GM12878 (cell line): ENCODE results near the gene EIF6.

Experiments used
- SMARCA5 ChIP-seq: fragments of 450-650 bp; IDR thresholded peaks from 2 replicates; pipeline ENCODE4 v1.6.1; 2017; ENCODE audit warnings: mild to moderate bottlenecking
- TF ChIP-seq, protein P1 (sequence below), 3 experiments: IDR thresholded peaks in 2 of 3; conservative IDR thresholded peaks in 1 of 3; 2 replicates each; pipeline ENCODE4 v1.5.1; 2011; ENCODE audit warnings: low read depth in 3 of 3, low read length in 3 of 3, mild to moderate bottlenecking in 3 of 3, control low read depth in 2 of 3, moderate library complexity in 2 of 3, inconsistent platforms in 1 of 3, mixed read lengths in 1 of 3; ENCODE audit not compliant: control insufficient read depth in 2 of 3, insufficient read depth in 1 of 3; ENCODE audit errors: extremely low read depth in 1 of 3

GRCh38 chr20:35325401-35325800 is 40.8 kb upstream of the EIF6 start:
- TF ChIP-seq, protein P1, sequence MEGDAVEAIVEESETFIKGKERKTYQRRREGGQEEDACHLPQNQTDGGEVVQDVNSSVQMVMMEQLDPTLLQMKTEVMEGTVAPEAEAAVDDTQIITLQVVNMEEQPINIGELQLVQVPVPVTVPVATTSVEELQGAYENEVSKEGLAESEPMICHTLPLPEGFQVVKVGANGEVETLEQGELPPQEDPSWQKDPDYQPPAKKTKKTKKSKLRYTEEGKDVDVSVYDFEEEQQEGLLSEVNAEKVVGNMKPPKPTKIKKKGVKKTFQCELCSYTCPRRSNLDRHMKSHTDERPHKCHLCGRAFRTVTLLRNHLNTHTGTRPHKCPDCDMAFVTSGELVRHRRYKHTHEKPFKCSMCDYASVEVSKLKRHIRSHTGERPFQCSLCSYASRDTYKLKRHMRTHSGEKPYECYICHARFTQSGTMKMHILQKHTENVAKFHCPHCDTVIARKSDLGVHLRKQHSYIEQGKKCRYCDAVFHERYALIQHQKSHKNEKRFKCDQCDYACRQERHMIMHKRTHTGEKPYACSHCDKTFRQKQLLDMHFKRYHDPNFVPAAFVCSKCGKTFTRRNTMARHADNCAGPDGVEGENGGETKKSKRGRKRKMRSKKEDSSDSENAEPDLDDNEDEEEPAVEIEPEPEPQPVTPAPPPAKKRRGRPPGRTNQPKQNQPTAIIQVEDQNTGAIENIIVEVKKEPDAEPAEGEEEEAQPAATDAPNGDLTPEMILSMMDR (IDR thresholded peaks at IDR 0.05 in 2 of 3, conservative IDR thresholded peaks at IDR 0.05 in 1 of 3; ENCODE audit: control insufficient read depth in 2 of 3, extremely low read depth in 1 of 3, insufficient read depth in 1 of 3, low read depth in 3 of 3, low read length in 3 of 3), result no peak
- TF ChIP-seq SMARCA5, result no peak
